K562 (cell line): Measurements from ENCODE around the gene DHDH. TPM values are rescaled to one million over a fixed set of nuclear protein-coding genes. Genes with fewer than 3 reads are reported as not detected.

Source experiments
- ARNT ChIP-seq, 2 experiments: fragments of 450-650 bp; IDR thresholded peaks; 2 replicates each; pipeline ENCODE4 v1.6.1; 2016; ENCODE audit warnings: mild to moderate bottlenecking in 1 of 2
- CREB3L1 ChIP-seq: fragments of 450-650 bp; IDR thresholded peaks from 2 replicates; pipeline ENCODE4 v1.6.1; 2014; ENCODE audit warnings: low read depth, mild to moderate bottlenecking, moderate library complexity, borderline replicate concordance
- ETV1 ChIP-seq: fragments of 450-650 bp; conservative IDR thresholded peaks from 2 replicates; pipeline ENCODE4 v1.6.1; 2016; ENCODE audit warnings: missing genetic modification characterization, control low read depth, low read depth, missing compliant biosample characterization
- FOXK2 ChIP-seq, 2 experiments: fragments of 450-650 bp; IDR thresholded peaks in 1 of 2; conservative IDR thresholded peaks in 1 of 2; 2 replicates each; pipeline ENCODE4 v1.6.1; 2016; ENCODE audit warnings: low read depth in 2 of 2, mild to moderate bottlenecking in 1 of 2
- GMEB1 ChIP-seq: fragments of 250-450 bp; sonication (Bioruptor Pico); IDR thresholded peaks from 2 replicates; pipeline ENCODE4 v1.4.0; 2020; ENCODE audit warnings: mild to moderate bottlenecking
- L3MBTL2 ChIP-seq: fragments of 450-650 bp; IDR thresholded peaks from 2 replicates; pipeline ENCODE4 v1.6.1; 2016; ENCODE audit warnings: mild to moderate bottlenecking, moderate library complexity
- NFRKB ChIP-seq: fragments of 450-650 bp; IDR thresholded peaks from 2 replicates; pipeline ENCODE4 v1.6.1; 2016; ENCODE audit warnings: low read depth
- NR1H2 ChIP-seq: sonication (generic); formaldehyde crosslinking; IDR thresholded peaks from 2 replicates; pipeline ENCODE4 v1.4.0; 2020; ENCODE audit warnings: mild to moderate bottlenecking, missing genetic modification reagents
- NR2C2 ChIP-seq, 2 experiments: fragments of 200-800 bp in 1 of 2; sonication (Bioruptor generic) in 1 of 2; sonication (generic) in 1 of 2; formaldehyde crosslinking in 1 of 2; IDR thresholded peaks; 2 replicates each; pipeline versions ENCODE4 v1.6.1 to v1.8.0; 2016 to 2022; ENCODE audit warnings: mild to moderate bottlenecking in 1 of 2, missing compliant biosample characterization in 1 of 2, missing genetic modification characterization in 1 of 2, missing genetic modification reagents in 1 of 2
- PHF21A ChIP-seq: fragments of 450-650 bp; IDR thresholded peaks from 2 replicates; pipeline ENCODE4 v1.6.1; 2017; ENCODE audit warnings: low read depth, borderline replicate concordance
- RNF219 ChIP-seq: fragments of 250-450 bp; sonication (Bioruptor Pico); IDR thresholded peaks from 2 replicates; pipeline ENCODE4 v1.5.0; 2022; ENCODE audit warnings: mild to moderate bottlenecking
- SMARCE1 ChIP-seq: fragments of 450-650 bp; IDR thresholded peaks from 2 replicates; pipeline ENCODE4 v1.7.1; 2016; ENCODE audit warnings: mild to moderate bottlenecking
- SRSF9 ChIP-seq: fragments of 200-400 bp; formaldehyde crosslinking; IDR thresholded peaks from 2 replicates; pipeline ENCODE4 v1.6.1; 2017; ENCODE audit warnings: low read depth, low read length, borderline replicate concordance
- TFAM ChIP-seq: fragments of 250-450 bp; sonication (Bioruptor Pico); conservative IDR thresholded peaks from 2 replicates; pipeline ENCODE4 v1.5.0; 2021; ENCODE audit warnings: mild to moderate bottlenecking, moderate library complexity
- TRIM24 ChIP-seq, 2 experiments: fragments of 450-650 bp; IDR thresholded peaks; 2 replicates each; pipeline ENCODE4 v1.6.1; 2016
- UBTF ChIP-seq, 2 experiments: IDR thresholded peaks; 2 replicates each; pipeline ENCODE4 v1.6.1; 2012; ENCODE audit warnings: improper control_type of control experiment in 2 of 2, low read depth in 2 of 2, low read length in 2 of 2, borderline replicate concordance in 1 of 2
- XRCC3 ChIP-seq: fragments of 450-650 bp; IDR thresholded peaks from 2 replicates; pipeline ENCODE4 v1.6.1; 2017; ENCODE audit warnings: mild to moderate bottlenecking, moderate library complexity
- ZBTB33 ChIP-seq: sonication (generic); formaldehyde crosslinking; IDR thresholded peaks from 2 replicates; pipeline ENCODE4 v1.8.1; 2023; ENCODE audit warnings: mild to moderate bottlenecking, missing genetic modification reagents
- polyA plus RNA-seq, 8 experiments: library from polyadenylated mRNA; depleted of rRNA in 4 of 8; stranded (reverse) in 5 of 8; unstranded in 3 of 8; fragments of >200 nt; fragmentation: Nextera tagmentation in 2 of 8; fragmentation: Illumina TruSeq in 1 of 8; extraction: Ambion mirVana in 2 of 8; extraction: Trizol in 1 of 8; gene quantifications; 2 replicates each; pipeline versions ENCODE4 v1.2.1 to v1.2.3, GENCODE V29; 2011 to 2014; ENCODE audit warnings: inconsistent platforms in 1 of 8, missing spikeins in 1 of 8
- total RNA-seq, 7 experiments: library from RNA; depleted of rRNA in 6 of 7; stranded (reverse); fragments of >200 nt in 6 of 7; fragmentation: Illumina TruSeq in 2 of 7; extraction: Trizol in 2 of 7; gene quantifications; 2 replicates each; pipeline versions ENCODE4 v1.2.1 to v1.2.3, GENCODE V29; 2011 to 2021; ENCODE audit warnings: low replicate concordance in 1 of 7

The DHDH gene
- total and polyA plus RNA-seq, 9 of the 15 experiments (the other 6 are each of a cell fraction or from before 2014, with no cell fraction given), result 0.37 to 1.9 (median 0.87) TPM

GRCh38 chr19:48961051-48961649, 27.7 kb downstream of the DHDH start (continued):
- no peak for TF ChIP-seq GMEB1
- TF ChIP-seq SMARCE1, result no peak
- TF ChIP-seq RNF219 (CRISPR knock-in tag), result no peak
- no peak for TF ChIP-seq TFAM (CRISPR knock-in tag)
- 0 out of 4 replicates have a peak, but pooled peaks of 1 of the 2 experiments have one; percentile 11 for TF ChIP-seq TRIM24 (IDR thresholded peaks at IDR 0.05)
- TF ChIP-seq CREB3L1, result no peak
- no peak for TF ChIP-seq L3MBTL2
- TF ChIP-seq ETV1, result no peak
- no peak for TF ChIP-seq UBTF (IDR thresholded peaks at IDR 0.05; ENCODE audit: borderline replicate concordance in 1 of 2, low read depth in 2 of 2, low read length in 2 of 2)
- peak; percentile 54; the same call in 1 of the 2 replicates for TF ChIP-seq NR2C2 (CRISPR knock-in tag; IDR thresholded peaks at IDR 0.05)
- TF ChIP-seq NR2C2 (tag; IDR thresholded peaks at IDR 0.05), result peak; percentile 78
- no peak for TF ChIP-seq PHF21A
- peak; percentile 79 for TF ChIP-seq ZBTB33 (CRISPR knock-in tag)
- no peak for TF ChIP-seq SRSF9
- TF ChIP-seq NFRKB, result no peak
- TF ChIP-seq XRCC3, result no peak
- no peak for TF ChIP-seq FOXK2 (conservative IDR thresholded peaks at IDR 0.05 in 1 of 2, IDR thresholded peaks at IDR 0.05 in 1 of 2; ENCODE audit: low read depth in 2 of 2)
- TF ChIP-seq ARNT (IDR thresholded peaks at IDR 0.05), result 0 out of 4 replicates have a peak, but pooled peaks of 1 of the 2 experiments have one; percentile 39
- TF ChIP-seq NR1H2, result no peak
